ENCODE results near the gene UQCC2. TPM values are rescaled to one million over a fixed set of nuclear protein-coding genes. Genes with fewer than 3 reads are reported as not detected.

UQCC2 gene
- total RNA-seq, 4 donors from 2014 or later = 14.5 to 29.7 (median 23.4) TPM

GRCh38 chr6:33739571-33739970, 28.1 kb upstream of the UQCC2 start:
- Histone ChIP-seq H3K4me1 (peaks cover 0 to 7% (median under 1%) of the 10 kb centered on the region in 4 donors), H3K27me3 (no peaks in the 10 kb centered on the region), H3K27ac (no peak overlapping the region), H3K36me3 (no peaks in the 10 kb centered on the region), H3K4me3 (no peak overlapping the region), H3K9me3 (no peaks in the 10 kb centered on the region)
- no peak for DNase-seq (ENCODE audit: low spot score in 2 of 2)
- TF ChIP-seq POLR2A (IDR thresholded peaks at IDR 0.05) (no peak), EP300 (IDR thresholded peaks at IDR 0.05) (no peak), CTCF (IDR thresholded peaks at IDR 0.05) (no peak)
- 66 to 73% methylated on average over 5 of the region's 5 CpGs for WGBS, 2 donors

- H3K9me3 ChIP-seq = no peaks in the 10 kb centered on the region
- 83 to 96% methylated on average over 4 to 5 of the region's 5 CpGs for WGBS, 2 donors
- no peak overlapping the region for H3K27ac ChIP-seq
- no peak for DNase-seq (ENCODE audit: low spot score in 2 of 2)
- no peaks in the 10 kb centered on the region for H3K27me3 ChIP-seq
- H3K4me1 ChIP-seq = no peaks in the 10 kb centered on the region
- H3K4me3 ChIP-seq = no peak overlapping the region
- no peaks in the 10 kb centered on the region for H3K36me3 ChIP-seq
- no peak for TF ChIP-seq CTCF (IDR thresholded peaks at IDR 0.05)
- TF ChIP-seq EP300 (IDR thresholded peaks at IDR 0.05) = no peak
- TF ChIP-seq POLR2A (IDR thresholded peaks at IDR 0.05) = no peak
These were observed 27.4 kb upstream of the UQCC2 start for GRCh38 chr6:33738879-33739278.

- 93 to 94% methylated on average over 8 to 9 of the region's 9 CpGs for WGBS, 2 donors
- H3K4me1 ChIP-seq = no peaks in the 10 kb centered on the region
- DNase-seq (ENCODE audit: low spot score in 2 of 2) = no peak
- no peak overlapping the region for H3K4me3 ChIP-seq
- TF ChIP-seq POLR2A (IDR thresholded peaks at IDR 0.05) (no peak), EP300 (IDR thresholded peaks at IDR 0.05) (no peak), CTCF (IDR thresholded peaks at IDR 0.05) (no peak)
- H3K27me3 ChIP-seq = no peaks in the 10 kb centered on the region
- no peaks in the 10 kb centered on the region for H3K36me3 ChIP-seq
- no peak overlapping the region for H3K27ac ChIP-seq
- H3K9me3 ChIP-seq = no peaks in the 10 kb centered on the region
These were observed 26.7 kb upstream of the UQCC2 start for GRCh38 chr6:33738153-33738552.

- Histone ChIP-seq H3K27me3 (no peaks in the 10 kb centered on the region), H3K27ac (no peak overlapping the region), H3K4me3 (no peak overlapping the region), H3K4me1 (no peaks in the 10 kb centered on the region), H3K9me3 (no peaks in the 10 kb centered on the region), H3K36me3 (no peaks in the 10 kb centered on the region)
- 75 to 76% methylated on average over 12 to 15 of the region's 15 CpGs for WGBS, 2 donors
- no peak for DNase-seq (ENCODE audit: low spot score in 2 of 2)
- TF ChIP-seq EP300 (IDR thresholded peaks at IDR 0.05) (no peak), CTCF (IDR thresholded peaks at IDR 0.05) (no peak), POLR2A (IDR thresholded peaks at IDR 0.05) (no peak)
These were observed 25.9 kb upstream of the UQCC2 start for GRCh38 chr6:33737267-33738026.

- DNase-seq (ENCODE audit: low spot score in 2 of 2) = no peak
- WGBS, 2 donors = 88 to 89% methylated on average over 16 to 18 of the region's 18 CpGs
- Histone ChIP-seq H3K27me3 (no peaks in the 10 kb centered on the region), H3K9me3 (no peaks in the 10 kb centered on the region), H3K36me3 (no peaks in the 10 kb centered on the region), H3K27ac (no peak overlapping the region), H3K4me1 (no peaks in the 10 kb centered on the region), H3K4me3 (no peak overlapping the region)
- TF ChIP-seq EP300 (IDR thresholded peaks at IDR 0.05) (no peak), POLR2A (IDR thresholded peaks at IDR 0.05) (no peak), CTCF (IDR thresholded peaks at IDR 0.05) (no peak)
These were observed 23.7 kb upstream of the UQCC2 start for GRCh38 chr6:33735216-33735615.
